SK-N-SH (cell line): ENCODE results near the gene ARHGEF28. TPM values are rescaled to one million over a fixed set of nuclear protein-coding genes. Genes with fewer than 3 reads are reported as not detected.

ENCODE experiments used
- CTCF ChIA-PET: fragments of 300-600, 350-600 bp; formaldehyde crosslinking; extraction: SDS; loops from one replicate; lab custom pipeline; 2021; lab: Yijun Ruan, JAX
- POLR2A ChIA-PET: fragments of 350-600 bp; sonication (Branson Sonifier 250); formaldehyde crosslinking; extraction: SDS; loops from one replicate; lab custom pipeline; 2020; ENCODE audit warnings: antibody characterized with exemption, inconsistent platforms; lab: Yijun Ruan, JAX
- DNase-seq: peaks from one replicate; pipeline ENCODE4 v3.0.0; 2012
- H2AFZ ChIP-seq: fragments of 200-600 bp; sonication (generic); 2 replicates; pipeline ENCODE4 v1.8.1; 2016; ENCODE audit warnings: antibody characterized with exemption, mild to moderate bottlenecking, low read depth
- H3F3A ChIP-seq: fragments of 200-600 bp; sonication (generic); replicated peaks from 2 replicates; pipeline ENCODE3; 2016; ENCODE audit warnings: antibody characterized with exemption, mild to moderate bottlenecking; ENCODE audit not compliant: insufficient read depth
- H3K27ac ChIP-seq, 2 experiments: fragments of 200-500 bp in 1 of 2; fragments of 200-600 bp in 1 of 2; sonication (Bioruptor generic) in 1 of 2; sonication (generic), shearing (Covaris generic) in 1 of 2; 2 replicates each; pipeline versions ENCODE4 v1.5.1 to v1.6.1; 2014 to 2016; ENCODE audit warnings: low read depth in 2 of 2, inconsistent platforms in 1 of 2, low read length in 1 of 2, mild to moderate bottlenecking in 1 of 2, mixed read lengths in 1 of 2
- H3K27me3 ChIP-seq: fragments of 200-600 bp; sonication (generic), shearing (Covaris generic); 2 replicates; pipeline ENCODE4 v1.6.1; 2016; ENCODE audit warnings: mixed run types; ENCODE audit not compliant: insufficient read depth
- H3K36me3 ChIP-seq, 2 experiments: fragments of 200-500 bp in 1 of 2; fragments of 200-600 bp in 1 of 2; sonication (Bioruptor generic) in 1 of 2; sonication (generic) in 1 of 2; replicated peaks in 1 of 2; 2 replicates each; pipeline versions ENCODE3 to v1.5.1; 2014 to 2016; ENCODE audit warnings: low read length in 1 of 2, mild to moderate bottlenecking in 1 of 2; ENCODE audit not compliant: insufficient read depth in 2 of 2, control insufficient read depth in 1 of 2
- H3K4me1 ChIP-seq, 2 experiments: fragments of 200-500 bp in 1 of 2; fragments of 200-600 bp in 1 of 2; sonication (Bioruptor generic) in 1 of 2; sonication (generic), shearing (Covaris generic) in 1 of 2; 2 replicates each; pipeline versions ENCODE4 v1.5.1 to v1.6.1; 2014 to 2016; ENCODE audit warnings: low read depth in 1 of 2, low read length in 1 of 2, mixed run types in 1 of 2; ENCODE audit not compliant: insufficient read depth in 2 of 2, control insufficient read depth in 1 of 2
- H3K4me2 ChIP-seq: fragments of 200-600 bp; sonication (generic), shearing (Covaris generic); 2 replicates; pipeline ENCODE4 v1.6.1; 2017; ENCODE audit warnings: mixed run types
- H3K4me3 ChIP-seq, 2 experiments: fragments of 200-500 bp in 1 of 2; fragments of 200-600 bp in 1 of 2; sonication (Bioruptor generic) in 1 of 2; sonication (generic), shearing (Covaris generic) in 1 of 2; 2 replicates each; pipeline versions ENCODE4 v1.5.1 to v1.8.1; 2014 to 2016; ENCODE audit warnings: low read depth in 2 of 2, inconsistent platforms in 1 of 2, low read length in 1 of 2, mild to moderate bottlenecking in 1 of 2, mixed read lengths in 1 of 2, moderate library complexity in 1 of 2
- H3K79me2 ChIP-seq: fragments of 200-600 bp; sonication (generic); 2 replicates; pipeline ENCODE4 v1.8.1; 2017; ENCODE audit warnings: mild to moderate bottlenecking; ENCODE audit not compliant: insufficient read depth
- H3K9ac ChIP-seq: fragments of 200-600 bp; sonication (generic); 2 replicates; pipeline ENCODE4 v1.6.1; 2017; ENCODE audit warnings: mixed run types
- H3K9me2 ChIP-seq: fragments of 200-600 bp; sonication (generic); 2 replicates; pipeline ENCODE4 v1.6.1; 2017; ENCODE audit warnings: mixed run types
- H3K9me3 ChIP-seq: fragments of 200-600 bp; sonication (generic); 2 replicates; pipeline ENCODE4 v1.6.1; 2017; ENCODE audit warnings: mixed run types, mild to moderate bottlenecking, moderate library complexity
- H4K20me1 ChIP-seq: fragments of 200-600 bp; sonication (generic); 2 replicates; pipeline ENCODE4 v1.6.1; 2017; ENCODE audit warnings: mild to moderate bottlenecking, mixed run types; ENCODE audit not compliant: insufficient read depth
- ELF1 ChIP-seq: IDR thresholded peaks from 2 replicates; pipeline ENCODE4 v1.4.0; 2012
- EP300 ChIP-seq, 2 experiments: IDR thresholded peaks; 2 replicates each; pipeline versions ENCODE4 v1.4.0 to v1.6.1; 2012; ENCODE audit warnings: borderline replicate concordance in 1 of 2, low read depth in 1 of 2, low read length in 1 of 2
- EZH2phosphoT487 ChIP-seq: fragments of 200-600 bp; sonication (generic); IDR thresholded peaks from 2 replicates; pipeline ENCODE4 v1.6.1; 2017; ENCODE audit warnings: low read depth, mixed run types, mild to moderate bottlenecking, antibody characterized with exemption, moderate library complexity, borderline replicate concordance
- FOSL2 ChIP-seq: IDR thresholded peaks from 2 replicates; pipeline ENCODE4 v1.4.0; 2012; ENCODE audit warnings: low read depth, mild to moderate bottlenecking, moderate library complexity, borderline replicate concordance
- FOXJ3 ChIP-seq: sonication (generic); formaldehyde crosslinking; IDR thresholded peaks from 2 replicates; pipeline ENCODE4 v1.5.1; 2020; ENCODE audit warnings: mild to moderate bottlenecking, missing genetic modification reagents
- FOXM1 ChIP-seq: IDR thresholded peaks from 2 replicates; pipeline ENCODE4 v1.4.0; 2012; ENCODE audit warnings: low read depth, mild to moderate bottlenecking
- GATA2 ChIP-seq: sonication (generic); formaldehyde crosslinking; IDR thresholded peaks from 2 replicates; pipeline ENCODE4 v1.5.0; 2020; ENCODE audit warnings: mild to moderate bottlenecking, missing genetic modification reagents
- JUND ChIP-seq: IDR thresholded peaks from 2 replicates; pipeline ENCODE4 v1.4.0; 2012
- MEF2A ChIP-seq: IDR thresholded peaks from 2 replicates; pipeline ENCODE4 v1.4.0; 2012; ENCODE audit warnings: low read depth, borderline replicate concordance
- POLR2AphosphoS5 ChIP-seq: IDR thresholded peaks from 2 replicates; pipeline ENCODE4 v1.6.1; 2012; ENCODE audit warnings: low read depth, low read length
- RAD21 ChIP-seq: IDR thresholded peaks from 2 replicates; pipeline ENCODE4 v1.6.1; 2012; ENCODE audit warnings: mild to moderate bottlenecking, low read length
- RCOR1 ChIP-seq: fragments of 150-350 bp; IDR thresholded peaks from 2 replicates; pipeline ENCODE4 v1.6.1; 2017; ENCODE audit warnings: antibody characterized with exemption, low read length
- RFX5 ChIP-seq: IDR thresholded peaks from 2 replicates; pipeline ENCODE4 v1.6.1; 2012; ENCODE audit warnings: mild to moderate bottlenecking, improper control_type of control experiment, low read length
- RXRA ChIP-seq: IDR thresholded peaks from 2 replicates; pipeline ENCODE4 v1.4.0; 2012; ENCODE audit warnings: low read depth, mild to moderate bottlenecking, borderline replicate concordance
- SIN3A ChIP-seq: IDR thresholded peaks from 2 replicates; pipeline ENCODE4 v1.6.1; 2012; ENCODE audit warnings: low read depth, mild to moderate bottlenecking, low read length, moderate library complexity, borderline replicate concordance
- SMC3 ChIP-seq: IDR thresholded peaks from 2 replicates; pipeline ENCODE4 v1.6.1; 2012; ENCODE audit warnings: low read depth, low read length, improper control_type of control experiment
- TCF12 ChIP-seq: IDR thresholded peaks from 2 replicates; pipeline ENCODE4 v1.4.0; 2012
- WGBS: methylation state at CpG from one replicate; pipeline ENCODE4 v1.1.6; 2017; ENCODE audit warnings: low lambda C conversion rate; 5-methylcytosine and 5-hydroxymethylcytosine counted together
- polyA plus RNA-seq, 3 experiments: library from polyadenylated mRNA; depleted of rRNA; stranded (reverse); fragments of >200 nt; gene quantifications; 2 replicates each; pipeline ENCODE4 v1.2.3, GENCODE V29; 2012
- TF ChIP-seq, protein P1 (sequence below): fragments of 200-600 bp; sonication (generic); IDR thresholded peaks from 2 replicates; pipeline ENCODE4 v1.6.1; 2017; ENCODE audit warnings: antibody characterized with exemption, mild to moderate bottlenecking, moderate library complexity
- TF ChIP-seq, protein P2 (sequence below): IDR thresholded peaks from 2 replicates; pipeline ENCODE4 v1.4.0; 2012; ENCODE audit warnings: low read depth, borderline replicate concordance
- TF ChIP-seq, protein P3 (sequence below): IDR thresholded peaks from 2 replicates; pipeline ENCODE4 v1.4.0; 2012; ENCODE audit warnings: low read depth
- TF ChIP-seq, protein P4 (sequence below): fragments of 150-350 bp; IDR thresholded peaks from 2 replicates; pipeline ENCODE4 v1.6.1; 2016; ENCODE audit warnings: mild to moderate bottlenecking, low read depth, low read length
- TF ChIP-seq, protein P5 (sequence below): IDR thresholded peaks from 2 replicates; pipeline ENCODE4; 2012

ARHGEF28 gene
- polyA plus RNA-seq, 1 of the 3 experiments (the other 2 are of a cell fraction), result 4.2 TPM

DNA sequence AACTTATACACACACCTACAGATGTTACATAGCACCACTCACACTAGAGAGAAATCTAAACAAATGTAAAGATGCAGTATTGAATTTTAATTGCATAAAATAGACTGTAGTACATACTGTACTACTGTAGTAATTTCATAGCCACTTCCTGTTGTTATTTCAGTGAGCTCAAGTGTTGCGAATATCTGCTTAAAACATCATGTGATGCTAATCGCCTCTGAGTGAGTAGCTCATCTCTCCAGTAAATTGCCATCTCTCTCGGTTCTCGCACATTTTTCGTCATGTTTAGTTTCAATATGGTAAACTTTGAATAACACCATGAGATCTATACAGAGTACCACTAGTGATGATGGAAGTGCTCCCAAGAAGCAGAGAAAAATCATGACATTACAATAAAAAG, 22.0 kb upstream of the ARHGEF28 start:
- Histone ChIP-seq H3K9me3 (no peaks in the 10 kb centered on the region), H3K9me2 (no peaks in the 10 kb centered on the region), H3K36me3 (no peaks in the 10 kb centered on the region), H3K4me3 (no peak overlapping the region), H3K27ac (no peak overlapping the region), H2AFZ (no peak overlapping the region), H3K4me2 (no peak overlapping the region)
- no peak for DNase-seq
- no peak for TF ChIP-seq RFX5
- no peak for TF ChIP-seq RAD21
- TF ChIP-seq, all 33 proteins: peak for 0
- Histone ChIP-seq H4K20me1 (no peaks in the 10 kb centered on the region), H3K9ac (no peak overlapping the region), H3F3A (peaks cover 4% of the 10 kb centered on the region), H3K4me1 (no peaks in the 10 kb centered on the region; a peak in 1 of 4 replicates), H3K27me3 (no peaks in the 10 kb centered on the region), H3K79me2 (no peaks in the 10 kb centered on the region)
- ChIA-PET CTCF (interaction anchor here (0.6 to 3.6 kb wide), 4 partner anchors 13 to 188 kb away, joined by 3 to 13 read pairs (median 4); no protein-coding TSS in a partner anchor), POLR2A (no interaction called here)
- WGBS, result 94% methylated on average over 5 of the region's 5 CpGs

DNA sequence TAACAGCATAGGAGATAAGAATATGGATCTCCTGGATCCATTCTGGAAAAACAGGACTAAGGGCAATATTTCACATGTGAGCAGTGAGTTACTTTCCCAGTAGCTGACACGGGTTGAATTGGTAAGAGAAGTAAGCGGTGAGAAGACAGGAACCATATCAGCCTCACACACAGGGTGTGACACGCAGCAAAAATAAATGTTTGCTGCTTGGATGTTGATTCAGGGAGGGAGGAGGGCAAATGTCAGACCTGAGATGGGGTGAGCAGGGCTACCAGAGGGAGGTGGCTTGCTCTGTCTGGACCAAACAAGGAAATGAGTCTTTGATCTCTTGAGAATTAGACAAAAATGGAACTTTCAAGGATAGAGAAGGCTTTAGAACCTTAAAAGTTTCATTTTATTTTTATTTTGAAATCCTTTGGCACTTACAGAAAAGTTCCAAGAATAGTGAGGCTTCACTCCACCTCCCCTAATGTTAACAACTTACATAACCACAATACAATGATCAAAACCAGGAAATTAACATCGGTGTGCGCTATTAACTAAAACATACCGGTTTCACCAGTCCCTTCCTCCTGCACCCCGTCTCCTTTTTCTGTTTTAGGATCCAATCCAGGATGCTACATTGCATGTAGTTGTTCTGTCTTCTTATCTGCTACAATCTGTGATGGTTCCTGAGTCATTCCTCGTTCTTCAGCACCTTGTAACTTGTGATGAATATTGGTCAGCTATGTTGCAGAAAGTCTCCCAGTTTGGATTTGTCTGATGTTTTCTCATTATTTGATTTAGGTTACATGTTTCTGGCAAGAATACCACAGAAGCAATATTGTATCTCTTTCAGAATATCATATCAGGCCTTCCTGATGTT, 20.5 kb upstream of the ARHGEF28 start:
- Histone ChIP-seq H3F3A (peaks cover 4% of the 10 kb centered on the region), H3K9ac (no peak overlapping the region), H3K9me2 (no peaks in the 10 kb centered on the region), H3K27me3 (no peaks in the 10 kb centered on the region), H3K4me3 (no peak overlapping the region), H3K9me3 (no peaks in the 10 kb centered on the region), H3K36me3 (no peaks in the 10 kb centered on the region), H3K79me2 (no peaks in the 10 kb centered on the region), H2AFZ (no peak overlapping the region), H3K27ac (no peak overlapping the region), H3K4me2 (no peak overlapping the region), H3K4me1 (no peaks in the 10 kb centered on the region; a peak in 1 of 4 replicates), H4K20me1 (no peaks in the 10 kb centered on the region)
- no peak for DNase-seq
- POLR2A ChIA-PET, result no interaction called here
- CTCF ChIA-PET, result interaction anchor here (1.0 to 3.6 kb wide), 2 partner anchors 14 to 186 kb away, joined by 3 to 13 read pairs; no protein-coding TSS in a partner anchor
- WGBS, result 61% methylated on average over 8 of the region's 8 CpGs
- TF ChIP-seq TCF12 (peak; percentile 14; the same call in 1 of the 2 replicates), ELF1 (no peak), FOSL2 (no peak), JUND (0 out of 2 replicates have a peak, but pooled peaks have one; percentile 25), EZH2phosphoT487 (no peak), FOXM1 (no peak), MEF2A (no peak), FOXJ3 (CRISPR knock-in tag) (no peak), SMC3 (no peak), EP300 (IDR thresholded peaks at IDR 0.05; ENCODE audit: borderline replicate concordance in 1 of 2, low read depth in 1 of 2, low read length in 1 of 2) (no peak), GATA2 (CRISPR knock-in tag) (no peak), RCOR1 (no peak), RXRA (no peak), POLR2AphosphoS5 (no peak), SIN3A (no peak)
- TF ChIP-seq, protein P1, sequence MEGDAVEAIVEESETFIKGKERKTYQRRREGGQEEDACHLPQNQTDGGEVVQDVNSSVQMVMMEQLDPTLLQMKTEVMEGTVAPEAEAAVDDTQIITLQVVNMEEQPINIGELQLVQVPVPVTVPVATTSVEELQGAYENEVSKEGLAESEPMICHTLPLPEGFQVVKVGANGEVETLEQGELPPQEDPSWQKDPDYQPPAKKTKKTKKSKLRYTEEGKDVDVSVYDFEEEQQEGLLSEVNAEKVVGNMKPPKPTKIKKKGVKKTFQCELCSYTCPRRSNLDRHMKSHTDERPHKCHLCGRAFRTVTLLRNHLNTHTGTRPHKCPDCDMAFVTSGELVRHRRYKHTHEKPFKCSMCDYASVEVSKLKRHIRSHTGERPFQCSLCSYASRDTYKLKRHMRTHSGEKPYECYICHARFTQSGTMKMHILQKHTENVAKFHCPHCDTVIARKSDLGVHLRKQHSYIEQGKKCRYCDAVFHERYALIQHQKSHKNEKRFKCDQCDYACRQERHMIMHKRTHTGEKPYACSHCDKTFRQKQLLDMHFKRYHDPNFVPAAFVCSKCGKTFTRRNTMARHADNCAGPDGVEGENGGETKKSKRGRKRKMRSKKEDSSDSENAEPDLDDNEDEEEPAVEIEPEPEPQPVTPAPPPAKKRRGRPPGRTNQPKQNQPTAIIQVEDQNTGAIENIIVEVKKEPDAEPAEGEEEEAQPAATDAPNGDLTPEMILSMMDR, result no peak
- TF ChIP-seq, protein P2, sequence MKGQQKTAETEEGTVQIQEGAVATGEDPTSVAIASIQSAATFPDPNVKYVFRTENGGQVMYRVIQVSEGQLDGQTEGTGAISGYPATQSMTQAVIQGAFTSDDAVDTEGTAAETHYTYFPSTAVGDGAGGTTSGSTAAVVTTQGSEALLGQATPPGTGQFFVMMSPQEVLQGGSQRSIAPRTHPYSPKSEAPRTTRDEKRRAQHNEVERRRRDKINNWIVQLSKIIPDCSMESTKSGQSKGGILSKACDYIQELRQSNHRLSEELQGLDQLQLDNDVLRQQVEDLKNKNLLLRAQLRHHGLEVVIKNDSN, result no peak
- TF ChIP-seq, protein P3, sequence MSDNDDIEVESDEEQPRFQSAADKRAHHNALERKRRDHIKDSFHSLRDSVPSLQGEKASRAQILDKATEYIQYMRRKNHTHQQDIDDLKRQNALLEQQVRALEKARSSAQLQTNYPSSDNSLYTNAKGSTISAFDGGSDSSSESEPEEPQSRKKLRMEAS, result no peak
- TF ChIP-seq, protein P4, sequence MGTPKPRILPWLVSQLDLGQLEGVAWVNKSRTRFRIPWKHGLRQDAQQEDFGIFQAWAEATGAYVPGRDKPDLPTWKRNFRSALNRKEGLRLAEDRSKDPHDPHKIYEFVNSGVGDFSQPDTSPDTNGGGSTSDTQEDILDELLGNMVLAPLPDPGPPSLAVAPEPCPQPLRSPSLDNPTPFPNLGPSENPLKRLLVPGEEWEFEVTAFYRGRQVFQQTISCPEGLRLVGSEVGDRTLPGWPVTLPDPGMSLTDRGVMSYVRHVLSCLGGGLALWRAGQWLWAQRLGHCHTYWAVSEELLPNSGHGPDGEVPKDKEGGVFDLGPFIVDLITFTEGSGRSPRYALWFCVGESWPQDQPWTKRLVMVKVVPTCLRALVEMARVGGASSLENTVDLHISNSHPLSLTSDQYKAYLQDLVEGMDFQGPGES, result no peak
- TF ChIP-seq, protein P5, sequence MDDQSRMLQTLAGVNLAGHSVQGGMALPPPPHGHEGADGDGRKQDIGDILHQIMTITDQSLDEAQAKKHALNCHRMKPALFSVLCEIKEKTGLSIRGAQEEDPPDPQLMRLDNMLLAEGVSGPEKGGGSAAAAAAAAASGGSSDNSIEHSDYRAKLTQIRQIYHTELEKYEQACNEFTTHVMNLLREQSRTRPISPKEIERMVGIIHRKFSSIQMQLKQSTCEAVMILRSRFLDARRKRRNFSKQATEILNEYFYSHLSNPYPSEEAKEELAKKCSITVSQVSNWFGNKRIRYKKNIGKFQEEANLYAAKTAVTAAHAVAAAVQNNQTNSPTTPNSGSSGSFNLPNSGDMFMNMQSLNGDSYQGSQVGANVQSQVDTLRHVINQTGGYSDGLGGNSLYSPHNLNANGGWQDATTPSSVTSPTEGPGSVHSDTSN, result peak; percentile 35; the same call in 1 of the 2 replicates
